HG03097 (cell line): ENCODE measurements around the gene KIF21B.

Experiments used
- ATAC-seq: cut with Tn5 transposase; IDR thresholded peaks from one replicate; pipeline ENCODE4 v1.9.1; 2021; ENCODE audit not compliant: unreplicated experiment, low FRiP score

The KIF21B gene

GRCh38 chr1:201044119-201044518, 20.6 kb upstream of the KIF21B start:
- no peak for ATAC-seq

GRCh38 chr1:201042779-201043461, 19.4 kb upstream of the KIF21B start:
- ATAC-seq, result peak; percentile 66

GRCh38 chr1:201041011-201041410, 17.5 kb upstream of the KIF21B start:
- no peak for ATAC-seq

GRCh38 chr1:201039876-201040275, 16.4 kb upstream of the KIF21B start:
- no peak for ATAC-seq

- no peak for ATAC-seq
Observed at GRCh38 chr1:201039418-201039817, 15.9 kb upstream of the KIF21B start.

GRCh38 chr1:201038186-201038876, 14.8 kb upstream of the KIF21B start:
- no peak for ATAC-seq

GRCh38 chr1:201036188-201036842, 12.8 kb upstream of the KIF21B start:
- no peak for ATAC-seq

- ATAC-seq, result no peak
Observed at GRCh38 chr1:201034671-201035070, 11.2 kb upstream of the KIF21B start.

GRCh38 chr1:201032408-201032807, 8.9 kb upstream of the KIF21B start:
- no peak for ATAC-seq

GRCh38 chr1:201028461-201028889, 5.0 kb upstream of the KIF21B start:
- ATAC-seq, result no peak

GRCh38 chr1:201026836-201027235, 3.3 kb upstream of the KIF21B start:
- ATAC-seq, result no peak

- no peak for ATAC-seq
Observed at GRCh38 chr1:201026234-201026633, 2.7 kb upstream of the KIF21B start.

- ATAC-seq, result peak; percentile 23
Observed at GRCh38 chr1:201025571-201026002, 2.1 kb upstream of the KIF21B start.

- no peak for ATAC-seq
Observed at GRCh38 chr1:201024625-201024998, 1.1 kb upstream of the KIF21B start.

- ATAC-seq, result no peak
Observed at GRCh38 chr1:201023920-201024624, 558 bp upstream of the KIF21B start.

GRCh38 chr1:201022820-201023516, 546 bp downstream of the KIF21B start:
- no peak for ATAC-seq

- ATAC-seq, result no peak
Observed at GRCh38 chr1:201022493-201022819, 1.1 kb downstream of the KIF21B start.

- ATAC-seq, result no peak
Observed at GRCh38 chr1:201021630-201022492, 1.7 kb downstream of the KIF21B start.

- no peak for ATAC-seq
Observed at GRCh38 chr1:201020721-201021629, 2.5 kb downstream of the KIF21B start.
